Measurements from ENCODE around the gene INF2. TPM values are rescaled to one million over a fixed set of nuclear protein-coding genes. Genes with fewer than 3 reads are reported as not detected.

Gene INF2
- total RNA-seq, 4 donors from 2014 or later, result 39.9 to 199 (median 72.4) TPM

- no peak for TF ChIP-seq CTCF (IDR thresholded peaks at IDR 0.05; ENCODE audit: low read depth)
These were observed 8.6 kb downstream of the INF2 start for GRCh38 chr14:104697892-104698583.

GRCh38 chr14:104698688-104699425 is 9.4 kb downstream of the INF2 start:
- no peak for TF ChIP-seq CTCF (IDR thresholded peaks at IDR 0.05; ENCODE audit: low read depth)

- TF ChIP-seq CTCF (IDR thresholded peaks at IDR 0.05; ENCODE audit: low read depth), result no peak
These were observed 10.0 kb downstream of the INF2 start for GRCh38 chr14:104699426-104699748.

- no peak for TF ChIP-seq CTCF (IDR thresholded peaks at IDR 0.05; ENCODE audit: low read depth)
These were observed 10.8 kb downstream of the INF2 start for GRCh38 chr14:104700225-104700651.

- TF ChIP-seq CTCF (IDR thresholded peaks at IDR 0.05; ENCODE audit: low read depth), result no peak
These were observed 11.4 kb downstream of the INF2 start for GRCh38 chr14:104700747-104701217.

- no peak for TF ChIP-seq CTCF (IDR thresholded peaks at IDR 0.05; ENCODE audit: low read depth)
These were observed 12.1 kb downstream of the INF2 start for GRCh38 chr14:104701383-104702076.

GRCh38 chr14:104702106-104702505 is 12.7 kb downstream of the INF2 start:
- no peak for TF ChIP-seq CTCF (IDR thresholded peaks at IDR 0.05; ENCODE audit: low read depth)
